Pancreas (tissue), 10 donors: ENCODE measurements around the gene APBA2. TPM values are rescaled to one million over a fixed set of nuclear protein-coding genes. Genes with fewer than 3 reads are reported as not detected.

Experiments used
- ATAC-seq, 4 donors: fragments of 200-7000 bp; cut with Tn5 transposase; one replicate each; pipeline versions ENCODE4 v1.8.0 to v1.9.1; 2020; ENCODE audit warnings: mild to moderate bottlenecking in 4 of 4, moderate library complexity in 4 of 4
- DNase-seq, 6 donors: peaks; one replicate each; pipeline ENCODE4 v3.0.0-alpha.2; 2020
- FAIRE-seq: peaks from 2 replicates; lab custom pipeline; 2012; peaks lifted over from hg19 to GRCh38; lab: Jason Lieb, UNC
- H3K27ac ChIP-seq, 4 donors: fragments of 200-600 bp; sonication (generic); 1 replicate in 3 of 4; 2 replicates in 1 of 4; pipeline versions ENCODE4 v1.5.0 to v1.8.0; 2020
- H3K27me3 ChIP-seq, 4 donors: fragments of 200-600 bp; one replicate each; pipeline ENCODE4 v1.8.0; 2021
- H3K36me3 ChIP-seq, 3 donors: fragments of 200-600 bp; sonication (generic) in 1 of 3; one replicate each; pipeline versions ENCODE4 v1.5.0 to v1.8.0; 2020 to 2021
- H3K4me1 ChIP-seq, 3 donors: fragments of 200-600 bp; one replicate each; pipeline ENCODE4 v1.8.0; 2021
- H3K4me3 ChIP-seq, 4 donors: fragments of 200-600 bp; sonication (generic) in 2 of 4; one replicate each; pipeline versions ENCODE4 v1.5.0 to v1.8.0; 2020 to 2021
- H3K9me3 ChIP-seq, 4 donors: fragments of 200-600 bp; one replicate each; pipeline ENCODE4 v1.8.0; 2021
- WGBS, 2 donors: extraction: QIAGEN DNeasy Blood & Tissue Kit; methylation state at CpG; one replicate each; pipeline ENCODE4 v1.1.7; 2013; 5-methylcytosine and 5-hydroxymethylcytosine counted together
- intact Hi-C, 3 donors: fragments of 100-400 bp; cut with DNase I; formaldehyde crosslinking; loops; one replicate each; pipeline versions ENCODE4 v1.11.1 to v1.14.2; 2022
- polyA plus RNA-seq, 2 donors: library from polyadenylated mRNA; stranded (reverse); fragments of 200-250 nt; gene quantifications; one replicate each; pipeline ENCODE4 v1.2.3, GENCODE V29; 2013
- total RNA-seq, 6 donors: library from RNA; stranded (reverse); fragmentation: NEBNext Ultra II Directional in 4 of 6; extraction: Animal tissue kit (Norgen Biotek cat#: 25700) in 4 of 6; gene quantifications; one replicate each; pipeline versions ENCODE4 v1.2.1 to v1.2.4, GENCODE V29; 2021 to 2023
- TF ChIP-seq, protein P1 (sequence below), 4 donors: fragments of 200-600 bp; sonication (generic) in 3 of 4; IDR thresholded peaks; one replicate each; pipeline versions ENCODE4 v1.5.0 to v1.8.0; 2021; ENCODE audit warnings: antibody characterized with exemption in 4 of 4
- donor health status: healthy with polysubstance abuse.
- donor health status: DM: no; HTN: no; CAD: no; lungs with moderate emphysema.
- donor health status: DM: no; HTN: no; CAD: no.
- donor health status: control.
- donor health status: control.
- donor health status: Bipolar disorder and iron deficiency.
- donor health status: DM: yes; HTN: yes; CAD: no.
- donor health status: DM: no; HTN: no; CAD: no.
- donor health status: DM: no; HTN: no; CAD: no.
- donor health status: DM: yes; HTN: yes; CAD: no.

Gene APBA2
- total and polyA plus RNA-seq, 8 donors: 3.9 to 10.3 (median 6.7) TPM

DNA sequence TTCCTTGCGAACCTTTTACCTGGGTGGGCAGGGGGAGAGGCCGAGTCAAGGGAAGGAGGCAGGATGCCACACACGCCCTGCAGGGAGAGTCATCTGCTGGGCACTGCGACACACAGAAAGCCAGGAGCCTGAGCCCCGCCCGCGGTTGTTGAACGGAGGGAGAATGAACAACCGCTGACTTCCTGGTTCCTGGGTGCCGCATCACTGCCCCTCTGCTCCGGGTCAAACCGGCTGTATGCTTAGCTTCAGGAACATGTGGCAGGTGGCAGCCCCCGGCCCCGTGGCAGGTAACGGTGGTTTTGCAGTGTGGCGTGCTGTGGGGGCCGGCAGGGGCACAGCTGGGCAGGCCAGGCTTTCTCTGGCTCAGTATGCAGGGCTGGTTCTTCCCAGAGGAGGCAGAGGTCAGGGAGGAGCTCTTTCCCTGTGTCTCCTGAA is 33.4 kb downstream of the APBA2 start:
- no peaks in the 10 kb centered on the region for H3K4me1 ChIP-seq
- H3K27ac ChIP-seq: no peak overlapping the region
- no peaks in the 10 kb centered on the region for H3K27me3 ChIP-seq
- H3K36me3 ChIP-seq: no peaks in the 10 kb centered on the region
- FAIRE-seq: no peak
- intact Hi-C loops: no loop called here
- no peak overlapping the region for H3K4me3 ChIP-seq
- H3K9me3 ChIP-seq: no peaks in the 10 kb centered on the region
- 85 to 90% methylated on average over 17 of the region's 17 CpGs for WGBS, 2 donors
- ATAC-seq: no peak
- DNase-seq: peak in 1 of 6 donors; percentile 48
- TF ChIP-seq, protein P1, sequence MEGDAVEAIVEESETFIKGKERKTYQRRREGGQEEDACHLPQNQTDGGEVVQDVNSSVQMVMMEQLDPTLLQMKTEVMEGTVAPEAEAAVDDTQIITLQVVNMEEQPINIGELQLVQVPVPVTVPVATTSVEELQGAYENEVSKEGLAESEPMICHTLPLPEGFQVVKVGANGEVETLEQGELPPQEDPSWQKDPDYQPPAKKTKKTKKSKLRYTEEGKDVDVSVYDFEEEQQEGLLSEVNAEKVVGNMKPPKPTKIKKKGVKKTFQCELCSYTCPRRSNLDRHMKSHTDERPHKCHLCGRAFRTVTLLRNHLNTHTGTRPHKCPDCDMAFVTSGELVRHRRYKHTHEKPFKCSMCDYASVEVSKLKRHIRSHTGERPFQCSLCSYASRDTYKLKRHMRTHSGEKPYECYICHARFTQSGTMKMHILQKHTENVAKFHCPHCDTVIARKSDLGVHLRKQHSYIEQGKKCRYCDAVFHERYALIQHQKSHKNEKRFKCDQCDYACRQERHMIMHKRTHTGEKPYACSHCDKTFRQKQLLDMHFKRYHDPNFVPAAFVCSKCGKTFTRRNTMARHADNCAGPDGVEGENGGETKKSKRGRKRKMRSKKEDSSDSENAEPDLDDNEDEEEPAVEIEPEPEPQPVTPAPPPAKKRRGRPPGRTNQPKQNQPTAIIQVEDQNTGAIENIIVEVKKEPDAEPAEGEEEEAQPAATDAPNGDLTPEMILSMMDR (IDR thresholded peaks at IDR 0.05): no peak

DNA sequence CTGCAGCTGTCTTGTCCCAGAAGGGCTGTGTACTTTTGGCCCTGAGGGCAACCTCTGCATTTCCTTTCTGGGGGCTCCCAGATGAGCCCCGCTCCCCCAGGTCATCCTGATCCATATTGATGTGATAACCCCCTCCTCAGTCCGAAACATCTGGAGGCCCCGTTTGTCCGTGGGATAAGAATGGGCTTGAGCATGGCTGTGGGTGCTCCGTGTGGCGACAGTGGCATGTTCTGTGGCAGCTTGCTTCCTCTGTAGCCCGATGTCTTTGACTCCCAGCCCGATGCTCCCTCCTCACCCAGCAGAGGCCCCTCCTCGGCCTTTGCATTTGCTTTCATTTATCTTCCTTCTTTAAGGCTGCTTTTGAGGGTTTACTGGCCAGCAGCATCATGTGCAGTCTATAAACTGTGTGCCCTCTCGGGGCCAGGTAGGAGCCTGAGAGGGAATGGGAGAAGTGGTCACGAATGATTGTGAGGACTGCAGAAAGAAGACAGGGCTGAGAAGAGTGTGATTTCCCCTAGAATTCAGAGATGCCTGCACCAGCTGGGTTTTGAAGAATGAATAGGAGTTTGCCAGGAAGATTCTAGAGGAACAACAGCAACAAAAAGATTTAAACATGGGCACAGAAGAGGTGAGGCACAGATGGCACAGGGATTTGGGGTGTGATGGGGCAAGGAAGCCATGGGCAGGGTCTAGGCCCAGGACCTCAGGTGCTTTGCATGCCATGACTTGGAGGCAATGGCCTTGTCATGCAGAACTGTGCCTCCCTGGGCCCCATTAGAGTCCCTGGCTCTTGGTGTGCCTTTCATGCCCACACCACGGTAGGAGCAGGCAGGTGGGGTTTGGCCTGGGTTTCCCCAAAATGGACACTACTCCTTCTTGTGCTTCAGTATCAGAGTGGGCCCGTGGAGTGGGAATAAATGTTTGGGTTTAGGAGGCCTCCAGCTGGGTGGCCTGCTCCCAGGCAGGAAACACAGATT is 34.2 kb downstream of the APBA2 start:
- ATAC-seq (no peak), DNase-seq (peak in 2 of 6 donors; percentile 17 to 41), FAIRE-seq (no peak)
- Histone ChIP-seq H3K27me3 (no peaks in the 10 kb centered on the region), H3K4me3 (no peak overlapping the region), H3K9me3 (no peaks in the 10 kb centered on the region), H3K27ac (no peak overlapping the region), H3K36me3 (no peaks in the 10 kb centered on the region), H3K4me1 (no peaks in the 10 kb centered on the region)
- intact Hi-C loops: no loop called here
- 89 to 95% methylated on average over 13 of the region's 13 CpGs for WGBS, 2 donors
- TF ChIP-seq, protein P1 (IDR thresholded peaks at IDR 0.05): no peak

DNA sequence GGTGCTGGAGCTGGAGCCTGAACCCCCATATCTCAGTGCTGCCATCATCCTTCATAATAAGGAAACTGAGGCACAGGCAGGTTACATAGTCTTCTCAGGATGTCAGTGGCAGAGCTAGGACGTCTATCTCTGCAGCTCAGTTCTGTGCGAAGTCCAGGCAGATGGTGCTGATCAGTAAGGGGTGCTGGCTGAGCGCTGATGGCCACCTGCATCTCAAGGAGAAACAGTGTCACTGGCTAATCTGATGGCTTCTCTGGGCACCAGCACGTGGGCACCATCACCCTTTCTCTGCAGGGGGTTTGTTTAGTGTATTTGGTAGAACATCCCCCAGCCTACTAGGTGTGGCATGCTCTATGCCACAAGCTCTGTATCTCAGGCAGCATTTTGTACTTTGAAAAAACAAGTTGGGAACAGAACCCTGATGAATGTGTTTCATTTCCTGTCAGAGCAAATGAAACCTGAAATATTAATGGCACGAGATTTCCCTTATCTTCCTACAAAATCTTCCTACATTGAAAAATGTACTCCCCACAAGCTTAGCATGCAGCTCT is 35.1 kb downstream of the APBA2 start:
- peak in 2 of 6 donors; percentile 5 for DNase-seq
- TF ChIP-seq, protein P1 (IDR thresholded peaks at IDR 0.05): no peak
- no peaks in the 10 kb centered on the region for H3K9me3 ChIP-seq
- no peak for FAIRE-seq
- intact Hi-C loops: no loop called here
- H3K27ac ChIP-seq: no peak overlapping the region
- H3K27me3 ChIP-seq: no peaks in the 10 kb centered on the region
- no peak for ATAC-seq
- H3K4me3 ChIP-seq: no peak overlapping the region
- no peaks in the 10 kb centered on the region for H3K36me3 ChIP-seq
- H3K4me1 ChIP-seq: no peaks in the 10 kb centered on the region
- WGBS, 2 donors: 70 to 71% methylated on average over 5 of the region's 5 CpGs

DNA sequence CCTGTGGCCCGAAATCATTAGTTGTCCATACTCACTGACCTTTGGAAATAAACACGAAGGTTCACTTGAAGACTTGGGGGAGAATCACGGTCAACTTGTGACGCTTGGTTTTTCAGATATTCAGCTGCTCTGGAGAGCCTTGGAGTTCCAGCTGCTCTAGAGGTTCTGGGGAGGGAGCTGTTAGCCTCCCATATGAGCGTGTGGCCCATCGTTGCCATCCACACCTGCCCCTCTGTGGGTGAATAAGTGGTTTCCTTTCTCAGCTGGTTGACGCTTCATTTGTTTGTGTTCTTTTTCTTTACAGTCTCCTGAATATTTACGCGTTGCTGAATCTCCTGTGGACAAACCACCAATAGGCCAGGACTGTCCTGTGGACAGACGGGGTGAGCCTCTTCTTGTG is 35.6 kb downstream of the APBA2 start:
- H3K4me1 ChIP-seq: no peaks in the 10 kb centered on the region
- no peaks in the 10 kb centered on the region for H3K9me3 ChIP-seq
- intact Hi-C loops: no loop called here
- no peaks in the 10 kb centered on the region for H3K27me3 ChIP-seq
- no peak overlapping the region for H3K4me3 ChIP-seq
- no peak overlapping the region for H3K27ac ChIP-seq
- TF ChIP-seq, protein P1 (IDR thresholded peaks at IDR 0.05): no peak
- no peaks in the 10 kb centered on the region for H3K36me3 ChIP-seq
- DNase-seq (no peak), FAIRE-seq (no peak), ATAC-seq (no peak)
- WGBS, 2 donors: 85 to 86% methylated on average over 10 of the region's 10 CpGs
